C4-2B (cell line): ENCODE results near the gene ADAR.

Source experiments
- H3K27ac ChIP-seq: fragments of 450-650 bp; 2 replicates; pipeline ENCODE4 v1.5.1; 2017
- ZFX ChIP-seq: fragments of 450-650 bp; IDR thresholded peaks from 2 replicates; pipeline ENCODE4 v1.6.1; 2017
- TF ChIP-seq, protein P1 (sequence below): fragments of 450-650 bp; conservative IDR thresholded peaks from 2 replicates; pipeline ENCODE4 v1.5.1; 2017; ENCODE audit warnings: mild to moderate bottlenecking

Gene ADAR

DNA sequence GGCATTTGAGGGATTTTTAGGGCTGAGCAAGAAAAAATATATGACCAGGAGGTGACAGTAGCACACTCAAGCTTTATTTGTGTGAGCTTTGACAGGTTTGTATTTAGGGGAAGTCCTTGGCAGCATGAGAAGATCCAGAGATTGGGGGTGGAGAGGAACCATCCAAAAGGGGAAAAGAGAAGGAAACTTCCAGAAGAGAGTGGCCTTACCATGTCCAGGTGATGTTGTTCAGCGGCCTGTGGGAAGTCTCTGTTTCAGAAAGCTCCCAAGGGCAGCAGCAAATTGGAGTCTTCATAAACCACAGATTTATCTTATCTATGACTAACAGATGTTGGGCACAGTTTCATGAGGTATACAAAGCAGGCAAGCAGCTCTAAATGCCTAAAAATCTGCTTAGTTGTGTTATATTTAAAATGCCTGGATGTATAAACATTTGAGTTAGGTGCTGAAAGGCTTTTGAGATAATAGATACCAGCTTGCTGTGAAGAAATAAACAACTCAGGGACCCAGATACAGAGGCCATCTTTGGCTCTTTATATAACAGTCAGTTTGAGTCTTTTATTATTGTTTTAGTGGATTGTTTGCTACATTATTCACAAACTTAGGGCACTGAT is 21.2 kb upstream of the ADAR start:
- TF ChIP-seq, protein P1, sequence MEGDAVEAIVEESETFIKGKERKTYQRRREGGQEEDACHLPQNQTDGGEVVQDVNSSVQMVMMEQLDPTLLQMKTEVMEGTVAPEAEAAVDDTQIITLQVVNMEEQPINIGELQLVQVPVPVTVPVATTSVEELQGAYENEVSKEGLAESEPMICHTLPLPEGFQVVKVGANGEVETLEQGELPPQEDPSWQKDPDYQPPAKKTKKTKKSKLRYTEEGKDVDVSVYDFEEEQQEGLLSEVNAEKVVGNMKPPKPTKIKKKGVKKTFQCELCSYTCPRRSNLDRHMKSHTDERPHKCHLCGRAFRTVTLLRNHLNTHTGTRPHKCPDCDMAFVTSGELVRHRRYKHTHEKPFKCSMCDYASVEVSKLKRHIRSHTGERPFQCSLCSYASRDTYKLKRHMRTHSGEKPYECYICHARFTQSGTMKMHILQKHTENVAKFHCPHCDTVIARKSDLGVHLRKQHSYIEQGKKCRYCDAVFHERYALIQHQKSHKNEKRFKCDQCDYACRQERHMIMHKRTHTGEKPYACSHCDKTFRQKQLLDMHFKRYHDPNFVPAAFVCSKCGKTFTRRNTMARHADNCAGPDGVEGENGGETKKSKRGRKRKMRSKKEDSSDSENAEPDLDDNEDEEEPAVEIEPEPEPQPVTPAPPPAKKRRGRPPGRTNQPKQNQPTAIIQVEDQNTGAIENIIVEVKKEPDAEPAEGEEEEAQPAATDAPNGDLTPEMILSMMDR: no peak
- TF ChIP-seq ZFX: no peak
- no peak overlapping the region for H3K27ac ChIP-seq

DNA sequence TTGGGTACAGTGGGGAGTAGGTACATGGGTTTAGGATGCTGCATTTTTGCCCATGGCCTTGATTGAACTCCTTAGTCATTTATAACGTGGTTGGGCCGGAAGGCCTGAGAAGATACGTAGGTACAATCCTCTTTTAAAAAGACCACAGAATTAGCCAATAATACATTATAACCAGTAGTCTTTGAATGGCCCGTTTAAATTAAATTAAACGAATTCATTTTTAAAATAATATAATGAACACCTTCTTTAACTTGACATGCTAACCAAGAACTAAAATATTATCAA is 20.1 kb upstream of the ADAR start:
- peak overlapping the region; percentile 78 for H3K27ac ChIP-seq
- TF ChIP-seq, protein P1: no peak
- no peak for TF ChIP-seq ZFX

DNA sequence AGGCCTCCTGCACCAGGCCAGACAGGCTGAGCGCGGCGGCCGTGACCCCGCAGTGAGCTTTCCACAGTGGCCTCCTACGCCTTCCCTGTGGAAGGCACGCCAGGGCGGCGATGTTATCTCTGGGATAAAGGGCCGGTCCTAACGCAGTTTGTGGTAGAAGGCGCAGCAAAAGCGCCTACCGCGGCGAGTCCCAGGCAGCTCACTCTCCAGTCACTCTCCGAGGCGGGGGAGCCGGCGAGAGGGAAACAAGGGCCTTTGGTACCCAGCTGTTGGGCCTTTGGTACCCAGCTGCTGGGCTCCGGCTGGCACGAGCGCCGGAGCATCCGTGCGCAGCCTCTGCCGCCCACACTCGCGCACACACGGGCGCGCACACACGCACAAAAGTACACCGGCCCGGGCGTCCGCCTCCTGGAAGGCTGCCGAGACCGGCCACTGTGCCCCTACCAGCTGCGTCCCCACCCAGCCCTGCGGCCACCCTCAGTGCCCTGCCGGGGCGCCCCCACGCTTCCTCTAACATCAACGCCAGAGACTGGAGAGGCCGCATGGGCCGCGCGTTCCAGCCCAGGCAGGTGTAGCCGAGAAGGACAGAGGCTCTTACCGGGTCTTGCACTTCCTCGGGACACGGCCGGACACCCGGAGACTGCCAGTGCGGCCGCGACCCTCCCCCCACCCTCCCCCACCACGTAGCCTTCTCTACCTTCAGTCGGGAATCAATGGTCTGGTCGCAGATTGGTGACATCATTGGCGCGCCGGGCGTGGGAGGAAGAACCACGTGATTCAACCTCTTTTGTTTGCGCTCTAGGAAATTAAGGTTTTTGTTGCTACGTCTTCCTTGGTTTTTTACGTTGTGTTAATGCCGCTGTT is 19.5 kb upstream of the ADAR start:
- TF ChIP-seq ZFX: peak; percentile 67
- TF ChIP-seq, protein P1: no peak
- H3K27ac ChIP-seq: peak overlapping the region; percentile 78

DNA sequence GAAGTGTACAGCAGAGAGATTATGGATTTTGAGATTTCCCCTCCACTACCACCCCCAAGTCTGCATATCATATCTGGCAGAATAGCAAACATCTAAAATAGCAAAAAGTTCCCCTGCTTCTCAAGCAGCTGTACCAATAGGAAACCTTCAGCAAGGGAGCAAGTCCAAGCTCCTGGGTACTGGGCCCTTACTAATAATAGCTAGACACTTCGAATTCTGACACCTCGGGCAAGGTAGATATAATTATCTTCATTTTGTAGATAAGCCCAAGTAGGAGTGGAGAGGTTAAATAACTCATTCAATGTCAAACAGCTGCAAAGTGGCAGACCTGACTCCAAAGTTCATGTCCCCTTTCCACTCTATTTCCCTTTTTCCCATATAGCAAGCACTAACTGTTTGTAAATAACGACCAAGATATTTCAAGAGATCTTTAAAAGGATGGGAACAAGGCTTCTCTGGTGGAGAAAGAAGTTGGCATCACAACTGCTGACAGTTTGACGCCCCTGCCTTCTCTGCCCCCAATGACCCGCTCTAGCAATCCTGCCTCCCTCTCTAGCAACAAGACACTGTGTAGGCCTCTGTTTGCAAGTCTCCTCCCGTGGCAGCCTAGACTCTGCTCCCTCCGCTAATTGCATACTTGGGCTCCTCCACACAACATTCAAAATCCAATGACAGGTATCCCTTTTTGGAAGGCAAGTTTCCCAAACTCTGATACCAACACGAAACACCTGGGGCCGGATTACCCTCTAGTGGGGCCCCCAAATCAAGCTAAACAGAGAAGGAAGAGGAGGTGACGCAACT is 18.7 kb upstream of the ADAR start:
- TF ChIP-seq, protein P1: no peak
- no peak for TF ChIP-seq ZFX
- H3K27ac ChIP-seq: peak overlapping the region; percentile 78

DNA sequence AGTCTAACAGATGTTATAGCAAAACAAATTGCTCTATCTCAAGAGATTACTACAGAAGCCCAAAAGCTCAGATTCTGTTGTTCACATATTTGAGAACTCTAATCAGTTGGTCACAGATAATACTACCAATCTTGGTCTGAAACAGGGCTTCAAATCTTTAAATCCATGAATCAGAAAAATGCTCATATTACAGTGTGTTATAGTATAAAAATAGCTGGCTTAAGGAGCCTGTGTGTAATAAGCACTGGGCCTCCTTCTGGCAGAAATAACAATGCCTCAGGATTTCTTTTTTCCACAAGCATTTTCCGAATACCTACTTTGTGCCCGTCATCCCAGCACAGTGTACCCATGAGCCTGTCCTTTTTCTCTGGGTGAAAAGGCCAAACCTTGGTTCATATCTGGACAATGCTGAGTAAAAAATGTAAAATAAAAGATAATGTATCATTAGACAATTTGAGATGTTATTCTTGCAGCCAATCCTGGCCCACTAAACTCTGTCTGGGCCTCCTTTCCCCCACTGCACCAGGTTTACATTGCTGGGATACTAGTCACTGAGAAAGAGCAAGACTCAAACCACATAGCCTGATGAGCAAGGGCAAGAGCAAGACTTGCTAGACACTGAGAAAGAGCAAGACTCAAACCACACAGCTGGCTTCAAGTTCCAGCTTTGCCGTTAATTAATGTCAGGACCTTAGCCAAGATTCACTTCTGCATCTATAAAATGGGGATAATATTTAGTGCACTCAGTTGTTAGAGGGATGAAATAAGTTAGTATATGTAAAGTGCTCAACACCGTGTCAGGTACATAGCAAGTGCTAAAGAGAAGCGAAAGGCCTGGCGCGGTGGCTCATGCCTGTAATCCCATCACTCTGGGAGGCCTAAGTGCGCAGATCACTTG is 17.0 kb upstream of the ADAR start:
- TF ChIP-seq ZFX: no peak
- TF ChIP-seq, protein P1: no peak
- H3K27ac ChIP-seq: no peak overlapping the region

DNA sequence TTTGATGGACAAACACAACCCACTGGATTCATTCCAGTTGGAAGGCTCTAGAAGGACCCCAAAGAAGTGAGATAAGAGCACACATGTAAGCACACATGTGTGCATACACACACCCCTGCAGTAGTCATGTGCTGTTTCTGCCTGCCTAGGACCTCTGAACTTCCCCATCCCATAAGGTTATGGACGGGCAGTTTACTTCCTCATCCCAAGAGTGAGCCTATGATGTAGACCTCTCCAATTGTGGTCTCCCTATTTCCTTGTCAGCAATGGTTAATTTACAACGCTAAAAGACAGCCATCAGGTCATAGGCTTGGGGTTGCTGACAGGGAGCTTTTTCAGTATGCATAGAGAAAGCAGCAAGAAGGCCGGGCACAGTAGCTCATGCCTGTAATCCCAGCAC is 15.4 kb upstream of the ADAR start:
- TF ChIP-seq, protein P1: no peak
- no peak for TF ChIP-seq ZFX
- H3K27ac ChIP-seq: no peak overlapping the region
